AG08395 (cell line): ENCODE data around the gene LRP10.
A peak's percentile ranks its signal among the peaks of the same experiment; 100 is the strongest.
"Not testable (repeated sequence)": the region's sequence is repeated elsewhere in the genome, so short reads cannot be mapped to it uniquely, and the experiment has no call there.

Source experiments
- DNase-seq: peaks from one replicate; pipeline ENCODE4 v3.0.0; 2012; ENCODE audit warnings: mixed read lengths, low spot score

Gene LRP10

GRCh38 chr14:22887260-22887989 is 15.9 kb downstream of the LRP10 start:
- DNase-seq, result peak; percentile 51

GRCh38 chr14:22887990-22888378 is 16.4 kb downstream of the LRP10 start:
- no peak for DNase-seq

- no peak for DNase-seq
Measured at GRCh38 chr14:22888662-22889061, 17.1 kb downstream of the LRP10 start.

- no peak for DNase-seq
Measured at GRCh38 chr14:22890416-22890815, 18.9 kb downstream of the LRP10 start.

- DNase-seq, result no peak
Measured at GRCh38 chr14:22892488-22892887, 20.9 kb downstream of the LRP10 start.

GRCh38 chr14:22893706-22894105 is 22.2 kb downstream of the LRP10 start:
- no peak for DNase-seq

- DNase-seq, result no peak
Measured at GRCh38 chr14:22895402-22895801, 23.9 kb downstream of the LRP10 start.

GRCh38 chr14:22896356-22896755 is 24.8 kb downstream of the LRP10 start:
- DNase-seq, result no peak

GRCh38 chr14:22896760-22897159 is 25.2 kb downstream of the LRP10 start:
- no peak for DNase-seq

- no peak for DNase-seq
Measured at GRCh38 chr14:22897357-22897756, 25.8 kb downstream of the LRP10 start.

GRCh38 chr14:22898302-22899090 is 27.0 kb downstream of the LRP10 start:
- peak; percentile 79 for DNase-seq

- peak; percentile 82 for DNase-seq
Measured at GRCh38 chr14:22900081-22900799, 28.7 kb downstream of the LRP10 start.

GRCh38 chr14:22901799-22902198 is 30.3 kb downstream of the LRP10 start:
- DNase-seq, result no peak

GRCh38 chr14:22903742-22904087 is 32.2 kb downstream of the LRP10 start:
- no peak for DNase-seq

GRCh38 chr14:22905627-22906026 is 34.1 kb downstream of the LRP10 start:
- DNase-seq, result no peak

- no peak for DNase-seq
Measured at GRCh38 chr14:22906073-22906472, 34.5 kb downstream of the LRP10 start.

- no peak for DNase-seq
Measured at GRCh38 chr14:22907429-22907828, 35.9 kb downstream of the LRP10 start.

GRCh38 chr14:22908601-22909000 is 37.1 kb downstream of the LRP10 start:
- DNase-seq, result no peak

- no peak for DNase-seq
Measured at GRCh38 chr14:22910916-22911315, 39.4 kb downstream of the LRP10 start.

GRCh38 chr14:22914836-22915235 is 43.3 kb downstream of the LRP10 start:
- DNase-seq, result not testable (repeated sequence)

GRCh38 chr14:22915886-22916521 is 44.5 kb downstream of the LRP10 start:
- DNase-seq, result no peak

GRCh38 chr14:22918804-22919600 is 47.5 kb downstream of the LRP10 start, which contains the start of gene RBM23:
Gene RBM23, minus strand, starts transcription at chr14:22919149.
- DNase-seq, result peak; percentile 98
